OCI-LY1 (cell line): Measurements from ENCODE around the gene PCNX1.

ENCODE experiments used
- EZH2 ChIP-seq: fragments of 200-600 bp; sonication (generic), shearing (Covaris generic); IDR thresholded peaks from 2 replicates; pipeline ENCODE4 v1.8.0; 2017; ENCODE audit warnings: borderline replicate concordance, mixed run types, mild to moderate bottlenecking, antibody characterized with exemption, low read length, moderate library complexity, mixed read lengths
- TF ChIP-seq, protein P1 (sequence below): fragments of 200-600 bp; sonication (generic), shearing (Covaris generic); IDR thresholded peaks from 2 replicates; pipeline ENCODE4 v1.5.1; 2017; ENCODE audit warnings: mild to moderate bottlenecking, antibody characterized with exemption, low read length, moderate library complexity, mixed read lengths

DNA sequence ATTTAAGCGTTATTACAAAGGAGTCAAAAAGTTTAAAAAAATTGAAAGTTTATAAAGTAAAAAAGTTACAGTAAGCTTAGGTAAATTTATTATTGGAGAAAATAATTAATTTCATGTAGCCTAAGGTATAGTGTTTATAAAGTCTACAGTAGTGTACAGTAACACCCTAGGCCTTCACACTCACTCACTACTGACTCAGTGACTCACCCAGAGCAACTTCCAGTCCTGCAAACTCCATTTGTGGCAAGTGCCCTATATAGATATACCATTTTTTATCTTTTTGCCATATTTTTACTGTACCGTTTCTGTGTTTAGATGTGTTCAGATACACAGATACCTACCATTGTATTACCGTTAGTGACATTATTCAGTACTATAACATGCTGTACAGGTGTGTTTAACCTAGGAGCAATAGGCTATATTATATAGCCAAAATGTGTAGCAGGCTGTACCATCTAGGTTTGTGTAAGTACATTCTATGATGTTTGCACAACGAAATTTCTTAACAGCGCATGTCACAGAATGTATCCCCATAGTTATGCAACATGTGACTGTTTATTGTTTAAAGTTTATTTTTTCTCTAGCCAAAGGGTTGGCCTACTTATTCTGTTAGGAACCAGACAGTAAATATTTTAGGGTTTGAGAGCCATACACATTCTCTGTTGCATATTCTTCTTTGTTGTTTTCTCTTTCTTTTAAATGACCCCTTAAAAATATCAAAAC is 155.5 kb downstream of the PCNX1 start:
- TF ChIP-seq, protein P1, sequence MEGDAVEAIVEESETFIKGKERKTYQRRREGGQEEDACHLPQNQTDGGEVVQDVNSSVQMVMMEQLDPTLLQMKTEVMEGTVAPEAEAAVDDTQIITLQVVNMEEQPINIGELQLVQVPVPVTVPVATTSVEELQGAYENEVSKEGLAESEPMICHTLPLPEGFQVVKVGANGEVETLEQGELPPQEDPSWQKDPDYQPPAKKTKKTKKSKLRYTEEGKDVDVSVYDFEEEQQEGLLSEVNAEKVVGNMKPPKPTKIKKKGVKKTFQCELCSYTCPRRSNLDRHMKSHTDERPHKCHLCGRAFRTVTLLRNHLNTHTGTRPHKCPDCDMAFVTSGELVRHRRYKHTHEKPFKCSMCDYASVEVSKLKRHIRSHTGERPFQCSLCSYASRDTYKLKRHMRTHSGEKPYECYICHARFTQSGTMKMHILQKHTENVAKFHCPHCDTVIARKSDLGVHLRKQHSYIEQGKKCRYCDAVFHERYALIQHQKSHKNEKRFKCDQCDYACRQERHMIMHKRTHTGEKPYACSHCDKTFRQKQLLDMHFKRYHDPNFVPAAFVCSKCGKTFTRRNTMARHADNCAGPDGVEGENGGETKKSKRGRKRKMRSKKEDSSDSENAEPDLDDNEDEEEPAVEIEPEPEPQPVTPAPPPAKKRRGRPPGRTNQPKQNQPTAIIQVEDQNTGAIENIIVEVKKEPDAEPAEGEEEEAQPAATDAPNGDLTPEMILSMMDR = no peak
- no peak for TF ChIP-seq EZH2
